Iris pigment epithelial cell (primary cell): ENCODE results near the gene SMC6.

ENCODE experiments used
- DNase-seq: peaks from one replicate; pipeline ENCODE4 v3.0.0-alpha.2; 2011; ENCODE audit warnings: low read depth

The SMC6 gene

GRCh38 chr2:17762451-17762850, 8.8 kb upstream of the SMC6 start:
- DNase-seq = peak; percentile 14

GRCh38 chr2:17759805-17760204, 6.2 kb upstream of the SMC6 start:
- DNase-seq = peak; percentile 36

GRCh38 chr2:17758118-17758517, 4.5 kb upstream of the SMC6 start:
- no peak for DNase-seq

- DNase-seq = peak; percentile 67
These were observed 3.7 kb upstream of the SMC6 start for GRCh38 chr2:17757321-17757720.

- DNase-seq = peak; percentile 56
These were observed 3.1 kb upstream of the SMC6 start for GRCh38 chr2:17756668-17757067.

GRCh38 chr2:17754773-17755425, 1.3 kb upstream of the SMC6 start:
- DNase-seq = peak; percentile 33

GRCh38 chr2:17752892-17753802, 463 bp downstream of the SMC6 start:
- DNase-seq = peak; percentile 34

- no peak for DNase-seq
These were observed 1.4 kb downstream of the SMC6 start for GRCh38 chr2:17752246-17752645.

- DNase-seq = no peak
These were observed 3.7 kb downstream of the SMC6 start for GRCh38 chr2:17749753-17750438.

GRCh38 chr2:17748745-17749144, 4.9 kb downstream of the SMC6 start:
- no peak for DNase-seq

- DNase-seq = peak; percentile 55
These were observed 5.7 kb downstream of the SMC6 start for GRCh38 chr2:17747684-17748452.

- DNase-seq = no peak
These were observed 13.4 kb downstream of the SMC6 start for GRCh38 chr2:17740203-17740602.

GRCh38 chr2:17736989-17737388, 16.6 kb downstream of the SMC6 start:
- DNase-seq = peak; percentile 49

GRCh38 chr2:17735864-17736263, 17.7 kb downstream of the SMC6 start:
- DNase-seq = no peak

GRCh38 chr2:17733599-17733998, 20.0 kb downstream of the SMC6 start:
- DNase-seq = no peak

GRCh38 chr2:17729880-17730279, 23.7 kb downstream of the SMC6 start:
- peak; percentile 17 for DNase-seq

- no peak for DNase-seq
These were observed 25.4 kb downstream of the SMC6 start for GRCh38 chr2:17728210-17728609.

- peak; percentile 27 for DNase-seq
These were observed 33.8 kb downstream of the SMC6 start for GRCh38 chr2:17719562-17720371.

- DNase-seq = no peak
These were observed 34.9 kb downstream of the SMC6 start for GRCh38 chr2:17718689-17719088.

GRCh38 chr2:17717666-17718065, 35.9 kb downstream of the SMC6 start:
- DNase-seq = no peak

- no peak for DNase-seq
These were observed 40.3 kb downstream of the SMC6 start for GRCh38 chr2:17713291-17713690.
